ENCODE data around the gene ERCC1.

Gene ERCC1

DNA sequence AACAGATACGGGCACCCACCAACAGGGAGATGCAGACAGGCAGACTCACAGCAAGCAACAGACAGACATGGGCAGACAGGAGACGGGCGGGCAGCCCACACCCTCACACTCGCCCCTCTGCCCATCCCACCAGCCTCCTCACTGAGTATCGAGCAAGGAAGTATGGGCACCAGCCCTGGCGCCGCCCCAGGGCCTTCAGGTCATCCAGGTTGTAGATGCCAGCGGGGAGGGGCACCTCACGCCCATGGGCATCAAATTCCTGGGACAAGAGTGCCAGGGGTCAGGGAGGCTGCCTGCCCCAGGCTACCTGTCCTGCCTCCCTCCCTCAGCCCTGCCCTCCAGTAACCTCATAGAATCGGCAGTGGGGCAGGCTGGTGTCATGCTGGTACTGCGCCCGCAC, 59.0 kb downstream of the ERCC1 start:
- no peak for DNase-seq (ENCODE audit: low spot score)

GRCh38 chr19:45363861-45364459, 59.8 kb downstream of the ERCC1 start:
- no peak for DNase-seq (ENCODE audit: low spot score)

GRCh38 chr19:45362291-45362690, 61.4 kb downstream of the ERCC1 start:
- DNase-seq (ENCODE audit: low spot score): no peak

DNA sequence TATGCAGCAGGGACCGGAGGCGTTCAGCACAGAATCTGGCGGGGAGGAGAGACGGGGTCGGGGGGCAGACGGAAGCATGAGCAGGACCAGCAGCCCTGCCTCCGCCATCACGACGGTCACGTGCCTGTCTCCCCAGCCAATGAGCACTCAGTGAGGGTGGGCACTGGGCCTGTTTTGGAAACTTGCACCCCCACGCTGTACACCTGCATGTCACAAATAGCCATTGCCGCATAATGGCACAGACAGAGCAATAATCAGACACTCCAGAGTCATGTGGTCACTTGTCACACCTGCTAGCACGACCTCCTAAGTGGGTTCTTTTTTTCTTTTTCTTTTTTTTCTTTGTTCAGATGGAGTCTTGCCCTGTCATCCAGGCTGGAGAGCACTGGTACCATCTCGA, 62.1 kb downstream of the ERCC1 start:
- DNase-seq (ENCODE audit: low spot score): no peak

DNA sequence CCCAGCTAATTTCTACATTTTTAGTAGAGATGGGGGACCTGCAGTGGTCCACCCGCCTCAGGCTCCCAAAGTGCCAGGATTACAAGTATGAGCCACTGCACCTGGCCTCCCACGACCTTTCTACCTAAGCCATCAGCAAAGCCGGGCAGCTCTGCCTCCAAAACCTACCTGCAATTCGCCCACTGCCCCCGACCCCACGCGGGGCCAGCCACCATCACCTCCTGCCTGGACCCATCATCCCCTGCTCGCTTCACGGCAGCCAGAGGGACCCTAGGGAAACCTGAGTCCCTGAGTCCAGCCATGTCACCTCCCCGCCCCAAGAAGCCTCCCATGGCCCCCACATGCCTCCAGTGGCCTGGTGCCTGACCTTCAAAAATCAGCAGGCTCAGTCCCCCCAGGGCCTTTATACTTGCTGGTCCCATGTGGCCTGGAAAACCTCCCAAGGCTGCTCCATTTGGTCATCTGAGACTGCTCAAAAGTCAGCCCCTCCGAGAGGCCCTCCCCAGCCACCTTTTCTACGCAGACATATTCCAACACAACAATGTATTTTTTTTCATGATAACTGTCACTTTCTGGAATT, 65.4 kb downstream of the ERCC1 start:
- no peak for DNase-seq (ENCODE audit: low spot score)

- DNase-seq (ENCODE audit: low spot score): no peak
Observed at GRCh38 chr19:45357445-45357783, 66.3 kb downstream of the ERCC1 start.

Measured in AG20443 (cell line).